ENCODE measurements around the gene ISYNA1.

The ISYNA1 gene

GRCh38 chr19:18444513-18444912 is 6.6 kb upstream of the ISYNA1 start:
- no peak for DNase-seq (ENCODE audit: low spot score in 2 of 2)
- peaks cover 26% of the 10 kb centered on the region for H3K36me3 ChIP-seq (replicated peaks)
- no peaks in the 10 kb centered on the region for H3K27me3 ChIP-seq (ENCODE audit: low read depth)
- H3K4me3 ChIP-seq: no peak overlapping the region
- no peaks in the 10 kb centered on the region for H3K9me3 ChIP-seq
- in situ Hi-C loops (cut with MboI; ENCODE audit: low sequenced_read_pairs): no loop called here
- peaks cover 5% of the 10 kb centered on the region for H3K4me1 ChIP-seq

- peaks cover 22% of the 10 kb centered on the region for H3K36me3 ChIP-seq (replicated peaks)
- in situ Hi-C loops (cut with MboI; ENCODE audit: low sequenced_read_pairs): no loop called here
- H3K4me3 ChIP-seq: no peak overlapping the region
- H3K4me1 ChIP-seq: peaks cover 12% of the 10 kb centered on the region
- DNase-seq (ENCODE audit: low spot score in 2 of 2): no peak
- no peaks in the 10 kb centered on the region for H3K9me3 ChIP-seq
- no peaks in the 10 kb centered on the region for H3K27me3 ChIP-seq (ENCODE audit: low read depth)
Measured at GRCh38 chr19:18443831-18444230, 5.9 kb upstream of the ISYNA1 start.

- Histone ChIP-seq H3K9me3 (no peaks in the 10 kb centered on the region), H3K4me3 (no peak overlapping the region), H3K4me1 (peaks cover 14% of the 10 kb centered on the region), H3K27me3 (ENCODE audit: low read depth) (no peaks in the 10 kb centered on the region), H3K36me3 (replicated peaks) (peaks cover 18% of the 10 kb centered on the region)
- DNase-seq (ENCODE audit: low spot score in 2 of 2): no peak
- in situ Hi-C loops (cut with MboI; ENCODE audit: low sequenced_read_pairs): no loop called here
Measured at GRCh38 chr19:18443406-18443805, 5.5 kb upstream of the ISYNA1 start.

- Histone ChIP-seq H3K9me3 (no peaks in the 10 kb centered on the region), H3K27me3 (ENCODE audit: low read depth) (no peaks in the 10 kb centered on the region), H3K4me1 (peaks cover 17% of the 10 kb centered on the region), H3K36me3 (replicated peaks) (peaks cover 15% of the 10 kb centered on the region), H3K4me3 (no peak overlapping the region)
- no peak for DNase-seq (ENCODE audit: low spot score in 2 of 2)
- in situ Hi-C loops (cut with MboI; ENCODE audit: low sequenced_read_pairs): no loop called here
Measured at GRCh38 chr19:18442941-18443340, 5.0 kb upstream of the ISYNA1 start.

GRCh38 chr19:18441804-18442788 is 4.2 kb upstream of the ISYNA1 start:
- H3K4me3 ChIP-seq: no peak overlapping the region
- no peaks in the 10 kb centered on the region for H3K27me3 ChIP-seq (ENCODE audit: low read depth)
- H3K36me3 ChIP-seq (replicated peaks): peaks cover 13% of the 10 kb centered on the region
- H3K4me1 ChIP-seq: peaks cover 17% of the 10 kb centered on the region
- no peaks in the 10 kb centered on the region for H3K9me3 ChIP-seq
- DNase-seq (ENCODE audit: low spot score in 2 of 2): no peak
- in situ Hi-C loops (cut with MboI; ENCODE audit: low sequenced_read_pairs): no loop called here

GRCh38 chr19:18440936-18441803 is 3.2 kb upstream of the ISYNA1 start:
- H3K9me3 ChIP-seq: no peaks in the 10 kb centered on the region
- no peak for DNase-seq (ENCODE audit: low spot score in 2 of 2)
- no peaks in the 10 kb centered on the region for H3K27me3 ChIP-seq (ENCODE audit: low read depth)
- in situ Hi-C loops (cut with MboI; ENCODE audit: low sequenced_read_pairs): no loop called here
- H3K4me3 ChIP-seq: no peak overlapping the region
- H3K4me1 ChIP-seq: peaks cover 21% of the 10 kb centered on the region
- peaks cover 14% of the 10 kb centered on the region for H3K36me3 ChIP-seq (replicated peaks)

- peaks cover 15% of the 10 kb centered on the region for H3K36me3 ChIP-seq (replicated peaks)
- H3K27me3 ChIP-seq (ENCODE audit: low read depth): no peaks in the 10 kb centered on the region
- no peak overlapping the region for H3K4me3 ChIP-seq
- peaks cover 21% of the 10 kb centered on the region for H3K4me1 ChIP-seq
- peak in 1 of 2 experiments; percentile 65 for DNase-seq (ENCODE audit: low spot score in 2 of 2)
- in situ Hi-C loops (cut with MboI; ENCODE audit: low sequenced_read_pairs): no loop called here
- H3K9me3 ChIP-seq: no peaks in the 10 kb centered on the region
Measured at GRCh38 chr19:18440415-18440877, 2.5 kb upstream of the ISYNA1 start.

GRCh38 chr19:18439910-18440237 is 1.9 kb upstream of the ISYNA1 start:
- no peaks in the 10 kb centered on the region for H3K9me3 ChIP-seq
- no peak overlapping the region for H3K4me3 ChIP-seq
- no peak for DNase-seq (ENCODE audit: low spot score in 2 of 2)
- no peaks in the 10 kb centered on the region for H3K27me3 ChIP-seq (ENCODE audit: low read depth)
- in situ Hi-C loops (cut with MboI; ENCODE audit: low sequenced_read_pairs): no loop called here
- H3K36me3 ChIP-seq (replicated peaks): peaks cover 18% of the 10 kb centered on the region
- peaks cover 21% of the 10 kb centered on the region for H3K4me1 ChIP-seq

GRCh38 chr19:18439025-18439909 is 1.3 kb upstream of the ISYNA1 start:
- Histone ChIP-seq H3K9me3 (no peaks in the 10 kb centered on the region), H3K27me3 (ENCODE audit: low read depth) (no peaks in the 10 kb centered on the region), H3K4me3 (no peak overlapping the region), H3K4me1 (peaks cover 21% of the 10 kb centered on the region), H3K36me3 (replicated peaks) (peaks cover 24% of the 10 kb centered on the region)
- in situ Hi-C loops (cut with MboI; ENCODE audit: low sequenced_read_pairs): no loop called here
- DNase-seq (ENCODE audit: low spot score in 2 of 2): peak; percentile 38 to 79

- Histone ChIP-seq H3K4me1 (peaks cover 21% of the 10 kb centered on the region), H3K9me3 (no peaks in the 10 kb centered on the region), H3K27me3 (ENCODE audit: low read depth) (no peaks in the 10 kb centered on the region), H3K36me3 (replicated peaks) (peaks cover 24% of the 10 kb centered on the region), H3K4me3 (peak overlapping the region; percentile 62; the same call in 1 of the 2 replicates)
- DNase-seq (ENCODE audit: low spot score in 2 of 2): no peak
- in situ Hi-C loops (cut with MboI; ENCODE audit: low sequenced_read_pairs): no loop called here
Measured at GRCh38 chr19:18438331-18439024, 545 bp upstream of the ISYNA1 start.

GRCh38 chr19:18436671-18437490 is 1.1 kb downstream of the ISYNA1 start:
- peak; percentile 85 to 98 for DNase-seq (ENCODE audit: low spot score in 2 of 2)
- H3K9me3 ChIP-seq: no peaks in the 10 kb centered on the region
- no peaks in the 10 kb centered on the region for H3K27me3 ChIP-seq (ENCODE audit: low read depth)
- H3K36me3 ChIP-seq (replicated peaks): peaks cover 28% of the 10 kb centered on the region
- H3K4me3 ChIP-seq: peak overlapping the region; percentile 62
- H3K4me1 ChIP-seq: peaks cover 21% of the 10 kb centered on the region
- in situ Hi-C loops (cut with MboI; ENCODE audit: low sequenced_read_pairs): no loop called here

All from HAP-1 (cell line).